Body of pancreas (tissue), 4 donors: ENCODE measurements around the gene KIF5A. TPM values are rescaled to one million over a fixed set of nuclear protein-coding genes. Genes with fewer than 3 reads are reported as not detected.
A peak's percentile ranks its signal among the peaks of the same experiment; 100 is the strongest.

Experiments used
- ATAC-seq: fragments of 150-250 bp; one replicate; pipeline ENCODE4 v1.9.1; 2016
- DNase-seq, 4 donors: peaks; one replicate each; pipeline ENCODE4 v3.0.0-alpha.2; 2019
- H3K27ac ChIP-seq, 4 donors: fragments of 200-600 bp; sonication (generic); 1 replicate in 3 of 4; 2 replicates in 1 of 4; pipeline versions ENCODE4 v1.5.1 to v1.6.1; 2016 to 2019; ENCODE audit warnings: mild to moderate bottlenecking in 1 of 4, mixed read lengths in 1 of 4, moderate library complexity in 1 of 4
- H3K27me3 ChIP-seq, 2 donors: fragments of 200-600 bp; sonication (generic); one replicate each; pipeline ENCODE4 v1.6.0; 2016; ENCODE audit warnings: mild to moderate bottlenecking in 1 of 2
- H3K36me3 ChIP-seq, 2 donors: fragments of 200-600 bp; sonication (generic); replicated peaks in 1 of 2; 2 replicates each; pipeline ENCODE4 v1.5.1; 2016; ENCODE audit warnings: low read depth in 2 of 2; ENCODE audit not compliant: insufficient read depth in 1 of 2
- H3K4me1 ChIP-seq: fragments of 200-600 bp; sonication (generic); one replicate; pipeline ENCODE4 v1.6.0; 2016
- H3K4me3 ChIP-seq, 2 donors: fragments of 200-600 bp; sonication (generic); 1 replicate in 1 of 2; 2 replicates in 1 of 2; pipeline ENCODE4 v1.5.1; 2016 to 2019
- H3K9me3 ChIP-seq, 3 donors: fragments of 200-600 bp; sonication (generic); 1 replicate in 2 of 3; 2 replicates in 1 of 3; pipeline ENCODE4 v1.5.1; 2016
- POLR2A ChIP-seq, 3 donors: fragments of 450-650 bp; IDR thresholded peaks; one replicate each; pipeline ENCODE4 v1.6.1; 2016; ENCODE audit warnings: antibody characterized with exemption in 3 of 3, mild to moderate bottlenecking in 2 of 3
- WGBS, 2 donors: methylation state at CpG; one replicate each; pipeline ENCODE4 v1.1.5; 2017; 5-methylcytosine and 5-hydroxymethylcytosine counted together
- intact Hi-C: fragments of 100-400 bp; cut with DNase I; formaldehyde crosslinking; loops from one replicate; pipeline ENCODE4 v1.15.1; 2023
- total RNA-seq, 2 donors: library from RNA; depleted of rRNA; stranded (reverse); fragments of >200 nt; gene quantifications; one replicate each; pipeline ENCODE4 v1.1.0, GENCODE V29; 2016
- TF ChIP-seq, protein P1 (sequence below), 7 experiments: fragments of 450-650 bp in 4 of 7; fragments of 200-600 bp in 3 of 7; sonication (generic) in 3 of 7; IDR thresholded peaks; one replicate each; pipeline ENCODE4 v1.5.1; 2016 to 2019; ENCODE audit warnings: antibody characterized with exemption in 7 of 7

KIF5A gene
- total RNA-seq, 2 donors from 2014 or later = 0.33 to 1.3 TPM

DNA sequence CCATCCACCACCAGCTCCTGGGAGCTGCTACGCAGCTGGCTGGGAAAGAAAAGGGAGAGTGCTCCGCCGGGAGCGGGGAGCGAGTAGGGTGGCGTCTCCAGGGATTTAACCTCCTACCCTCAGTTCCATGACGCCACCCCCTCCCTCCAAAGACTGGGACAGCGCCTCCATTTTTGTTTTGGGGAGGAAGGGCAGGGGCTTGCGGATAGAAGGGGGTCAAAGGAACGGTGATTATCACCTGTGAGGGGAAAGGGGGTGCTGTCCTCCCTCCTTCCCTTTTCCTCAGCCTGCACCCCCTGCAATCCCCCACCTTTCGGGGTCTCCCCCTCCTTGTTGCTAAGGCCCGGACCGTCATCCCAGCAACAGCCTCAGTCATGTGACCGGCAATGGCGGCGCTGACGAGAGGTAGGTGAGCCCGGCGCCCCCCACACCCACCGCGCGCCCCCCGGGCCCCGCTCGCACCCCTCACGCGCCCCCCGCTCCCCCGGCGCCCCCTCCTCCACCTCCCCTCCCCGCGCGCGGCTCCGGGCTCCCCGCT lies 54.7 kb downstream of the KIF5A start, which contains the start of gene DTX3:
DTX3 (plus strand) TSS at position 371 of the 538 bp plus-strand sequence. CDS start 1,694 bp downstream, outside the sequence.
- peak in 1 of 3 donors; percentile 6 for TF ChIP-seq POLR2A (IDR thresholded peaks at IDR 0.05)
- TF ChIP-seq, protein P1, sequence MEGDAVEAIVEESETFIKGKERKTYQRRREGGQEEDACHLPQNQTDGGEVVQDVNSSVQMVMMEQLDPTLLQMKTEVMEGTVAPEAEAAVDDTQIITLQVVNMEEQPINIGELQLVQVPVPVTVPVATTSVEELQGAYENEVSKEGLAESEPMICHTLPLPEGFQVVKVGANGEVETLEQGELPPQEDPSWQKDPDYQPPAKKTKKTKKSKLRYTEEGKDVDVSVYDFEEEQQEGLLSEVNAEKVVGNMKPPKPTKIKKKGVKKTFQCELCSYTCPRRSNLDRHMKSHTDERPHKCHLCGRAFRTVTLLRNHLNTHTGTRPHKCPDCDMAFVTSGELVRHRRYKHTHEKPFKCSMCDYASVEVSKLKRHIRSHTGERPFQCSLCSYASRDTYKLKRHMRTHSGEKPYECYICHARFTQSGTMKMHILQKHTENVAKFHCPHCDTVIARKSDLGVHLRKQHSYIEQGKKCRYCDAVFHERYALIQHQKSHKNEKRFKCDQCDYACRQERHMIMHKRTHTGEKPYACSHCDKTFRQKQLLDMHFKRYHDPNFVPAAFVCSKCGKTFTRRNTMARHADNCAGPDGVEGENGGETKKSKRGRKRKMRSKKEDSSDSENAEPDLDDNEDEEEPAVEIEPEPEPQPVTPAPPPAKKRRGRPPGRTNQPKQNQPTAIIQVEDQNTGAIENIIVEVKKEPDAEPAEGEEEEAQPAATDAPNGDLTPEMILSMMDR (IDR thresholded peaks at IDR 0.05) = no peak
- DNase-seq (peak; percentile 35 to 70 (median 46)), ATAC-seq (peak; percentile 57)
- Histone ChIP-seq H3K4me3 (peak within 1 kb of the TSS; percentile 20 to 36), H3K4me1 (peaks cover 19% of the 10 kb centered on the region), H3K27ac (peak within 1 kb of the TSS; percentile 60 to 77 (median 66)), H3K9me3 (no peaks in the 10 kb centered on the region), H3K36me3 (peaks cover 0 to 2% of the 10 kb centered on the region in 2 donors), H3K27me3 (no peaks in the 10 kb centered on the region)
- WGBS, 2 donors = 0 to 3% methylated on average over 10 to 16 of the region's 36 CpGs
- intact Hi-C loops = no loop called here

DNA sequence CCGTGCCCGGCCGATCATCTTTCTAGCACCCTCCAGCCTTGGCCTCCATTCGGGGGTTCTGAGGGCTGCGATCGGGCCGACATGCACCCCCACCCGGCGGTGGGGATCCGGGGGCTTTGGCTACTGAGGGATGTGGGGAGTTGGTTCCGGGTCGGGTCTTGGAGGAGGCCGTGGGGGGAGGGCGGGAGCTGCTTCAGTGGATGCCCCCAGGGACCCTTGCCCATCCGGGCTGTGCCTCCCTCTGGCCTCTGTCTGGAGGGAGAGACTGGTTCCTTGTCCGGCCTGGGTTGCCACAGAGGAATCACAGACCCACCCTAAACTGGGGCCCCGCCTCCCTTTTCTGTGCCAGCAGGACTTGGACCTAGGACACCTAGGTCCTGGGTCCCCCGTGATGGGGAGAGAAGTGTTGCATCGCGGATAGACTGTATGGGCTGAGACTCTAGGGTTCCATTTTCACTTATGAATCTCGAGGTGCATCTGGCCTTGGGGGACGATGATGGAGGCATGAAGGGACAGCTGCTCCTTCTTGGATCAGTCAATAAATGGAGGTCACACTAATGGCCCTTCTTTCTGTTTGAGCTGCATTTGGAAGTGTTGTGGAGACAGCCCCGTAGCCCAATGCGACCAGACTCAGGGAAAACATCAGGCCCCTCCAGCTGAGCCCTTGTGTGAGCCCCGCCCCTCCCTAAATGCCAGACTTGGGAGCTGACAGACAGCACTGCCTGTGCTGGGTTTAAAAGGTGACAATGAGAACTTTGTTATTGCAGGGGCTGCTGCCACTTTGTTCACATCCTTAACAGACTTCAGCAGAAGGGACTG lies 55.4 kb downstream of the KIF5A start:
- intact Hi-C loops = no loop called here
- no peak for TF ChIP-seq POLR2A (IDR thresholded peaks at IDR 0.05)
- TF ChIP-seq, protein P1 (IDR thresholded peaks at IDR 0.05) = no peak

DNA sequence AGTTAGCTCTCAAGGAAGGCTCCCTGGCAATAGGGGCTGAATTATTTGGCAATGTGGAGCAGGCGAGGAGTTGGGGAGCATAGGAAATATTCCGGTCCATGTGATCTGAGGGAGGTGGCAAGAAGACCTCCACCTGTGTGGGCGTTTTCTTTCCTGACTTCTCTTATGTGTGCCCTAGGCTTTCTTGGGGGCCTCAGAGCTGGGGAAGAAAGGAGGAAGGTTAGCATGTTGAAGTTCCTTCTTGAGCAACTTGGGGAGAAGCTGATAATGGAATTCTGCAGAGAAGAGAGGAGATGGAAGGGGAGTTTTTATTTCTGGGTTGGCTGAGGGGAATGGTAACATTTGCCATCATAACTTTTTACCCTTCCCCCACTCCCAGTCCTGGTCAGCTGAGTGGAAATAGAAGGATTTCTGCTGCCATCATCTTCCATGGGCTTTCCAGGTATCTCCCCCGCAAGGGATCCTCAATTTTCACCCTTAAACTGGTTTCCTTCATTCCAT lies 56.0 kb downstream of the KIF5A start:
- Histone ChIP-seq H3K27ac (no peak overlapping the region), H3K4me1 (peaks cover 29% of the 10 kb centered on the region), H3K27me3 (no peaks in the 10 kb centered on the region), H3K36me3 (no peaks in the 10 kb centered on the region), H3K9me3 (no peaks in the 10 kb centered on the region), H3K4me3 (no peak overlapping the region)
- intact Hi-C loops = no loop called here
- 67 to 78% methylated on average over 4 of the region's 4 CpGs for WGBS, 2 donors
- no peak for DNase-seq
- ATAC-seq = no peak
- TF ChIP-seq POLR2A (IDR thresholded peaks at IDR 0.05) = no peak

More for the DNA sequence above, 55.4 kb downstream of the KIF5A start:
- Histone ChIP-seq H3K4me3 (peak overlapping the region; percentile 20 to 36), H3K27ac (peak overlapping the region; percentile 60 to 77 (median 66)), H3K36me3 (peaks cover 0 to 2% of the 10 kb centered on the region in 2 donors), H3K4me1 (peaks cover 22% of the 10 kb centered on the region), H3K9me3 (no peaks in the 10 kb centered on the region), H3K27me3 (no peaks in the 10 kb centered on the region)
- DNase-seq (peak in 2 of 4 donors; percentile 44 to 51), ATAC-seq (peak; percentile 44)
- WGBS, 2 donors = 9 to 15% methylated on average over 10 to 22 of the region's 25 CpGs

DNA sequence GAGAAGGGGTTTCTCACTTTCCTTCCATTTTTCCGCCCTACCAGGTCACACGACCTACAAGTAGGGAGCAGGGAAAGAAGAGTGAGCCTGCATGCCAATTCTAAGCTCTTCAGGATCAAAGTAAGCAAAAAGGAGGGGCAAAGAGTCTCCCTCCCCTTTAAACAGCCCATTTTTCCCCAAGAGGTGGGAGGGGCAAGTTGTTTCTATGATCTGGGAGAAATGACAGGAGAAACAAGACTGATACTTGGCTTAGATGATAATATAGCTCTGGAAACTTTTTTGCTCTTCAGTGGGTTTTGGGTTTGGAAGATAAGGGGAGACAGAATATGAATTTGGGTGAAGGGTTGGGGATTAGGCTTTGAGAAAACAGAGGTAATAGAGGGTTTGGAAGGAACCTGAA lies 56.6 kb downstream of the KIF5A start:
- Histone ChIP-seq H3K4me3 (no peak overlapping the region), H3K27ac (no peak overlapping the region), H3K27me3 (no peaks in the 10 kb centered on the region), H3K9me3 (no peaks in the 10 kb centered on the region), H3K36me3 (no peaks in the 10 kb centered on the region), H3K4me1 (peaks cover 34% of the 10 kb centered on the region)
- ATAC-seq (no peak), DNase-seq (no peak)
- intact Hi-C loops = no loop called here
- 64 to 87% methylated on average over 2 of the region's 2 CpGs for WGBS, 2 donors
- TF ChIP-seq, protein P1 (IDR thresholded peaks at IDR 0.05) = no peak
- no peak for TF ChIP-seq POLR2A (IDR thresholded peaks at IDR 0.05)

DNA sequence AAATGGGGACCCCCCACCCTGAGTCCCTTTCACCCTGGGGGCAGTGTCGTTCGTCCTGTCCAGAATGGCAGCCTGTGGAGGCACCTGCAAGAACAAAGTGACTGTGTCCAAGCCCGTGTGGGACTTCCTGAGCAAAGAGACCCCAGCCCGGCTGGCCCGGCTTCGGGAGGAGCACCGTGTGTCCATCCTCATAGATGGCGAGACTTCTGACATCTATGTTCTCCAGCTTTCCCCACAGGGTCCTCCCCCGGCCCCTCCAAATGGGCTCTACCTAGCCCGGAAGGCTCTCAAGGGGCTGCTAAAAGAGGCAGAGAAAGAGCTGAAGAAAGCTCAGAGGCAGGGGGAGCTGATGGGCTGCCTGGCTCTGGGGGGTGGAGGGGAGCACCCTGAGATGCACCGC lies 57.0 kb downstream of the KIF5A start:
- Histone ChIP-seq H3K9me3 (no peaks in the 10 kb centered on the region), H3K36me3 (no peaks in the 10 kb centered on the region), H3K27ac (no peak overlapping the region), H3K4me1 (peaks cover 38% of the 10 kb centered on the region), H3K27me3 (no peaks in the 10 kb centered on the region), H3K4me3 (no peak overlapping the region)
- no peak for TF ChIP-seq POLR2A (IDR thresholded peaks at IDR 0.05)
- TF ChIP-seq, protein P1 (IDR thresholded peaks at IDR 0.05) = no peak
- intact Hi-C loops = no loop called here
- DNase-seq (no peak), ATAC-seq (no peak)
- 90 to 93% methylated on average over 11 of the region's 11 CpGs for WGBS, 2 donors
